Progenitor cell of endocrine pancreas (in vitro differentiated cells): ENCODE results near the gene MNT. TPM values are rescaled to one million over a fixed set of nuclear protein-coding genes. Genes with fewer than 3 reads are reported as not detected.

ENCODE experiments used
- DNase-seq: peaks from one replicate; pipeline ENCODE4 v3.0.0; 2021; ENCODE audit warnings: low spot score; ENCODE audit not compliant: unreplicated experiment
- H3K27ac Mint-ChIP-seq: 2 replicates; pipeline ENCODE4 v1.8.0; 2021; ENCODE audit warnings: mild to moderate bottlenecking, moderate library complexity, mixed read lengths
- H3K27me3 Mint-ChIP-seq: 2 replicates; pipeline ENCODE4 v1.8.0; 2021; ENCODE audit warnings: mixed read lengths
- H3K36me3 Mint-ChIP-seq: 2 replicates; pipeline ENCODE4 v1.8.0; 2022; ENCODE audit warnings: mixed read lengths; ENCODE audit not compliant: insufficient read depth
- H3K4me1 Mint-ChIP-seq: 2 replicates; pipeline ENCODE4 v1.8.0; 2021; ENCODE audit warnings: low read depth, mixed read lengths
- H3K4me3 Mint-ChIP-seq: 2 replicates; pipeline ENCODE4 v1.8.0; 2021; ENCODE audit warnings: low read depth, mild to moderate bottlenecking, moderate library complexity, mixed read lengths
- H3K9me3 Mint-ChIP-seq: 2 replicates; pipeline ENCODE4 v1.8.0; 2021; ENCODE audit warnings: low read depth, mixed read lengths
- total RNA-seq: library from RNA; stranded (reverse); gene quantifications from 2 replicates; pipeline ENCODE4 v1.2.1, GENCODE V29; 2021
- TF ChIP-seq, protein P1 (sequence below): fragments of 200-600 bp; sonication (generic); IDR thresholded peaks from one replicate; pipeline ENCODE4 v1.5.0; 2021; ENCODE audit warnings: antibody characterized with exemption, mild to moderate bottlenecking; ENCODE audit not compliant: unreplicated experiment

MNT gene
- total RNA-seq, 1 donor from 2014 or later, result 32.1 TPM

DNA sequence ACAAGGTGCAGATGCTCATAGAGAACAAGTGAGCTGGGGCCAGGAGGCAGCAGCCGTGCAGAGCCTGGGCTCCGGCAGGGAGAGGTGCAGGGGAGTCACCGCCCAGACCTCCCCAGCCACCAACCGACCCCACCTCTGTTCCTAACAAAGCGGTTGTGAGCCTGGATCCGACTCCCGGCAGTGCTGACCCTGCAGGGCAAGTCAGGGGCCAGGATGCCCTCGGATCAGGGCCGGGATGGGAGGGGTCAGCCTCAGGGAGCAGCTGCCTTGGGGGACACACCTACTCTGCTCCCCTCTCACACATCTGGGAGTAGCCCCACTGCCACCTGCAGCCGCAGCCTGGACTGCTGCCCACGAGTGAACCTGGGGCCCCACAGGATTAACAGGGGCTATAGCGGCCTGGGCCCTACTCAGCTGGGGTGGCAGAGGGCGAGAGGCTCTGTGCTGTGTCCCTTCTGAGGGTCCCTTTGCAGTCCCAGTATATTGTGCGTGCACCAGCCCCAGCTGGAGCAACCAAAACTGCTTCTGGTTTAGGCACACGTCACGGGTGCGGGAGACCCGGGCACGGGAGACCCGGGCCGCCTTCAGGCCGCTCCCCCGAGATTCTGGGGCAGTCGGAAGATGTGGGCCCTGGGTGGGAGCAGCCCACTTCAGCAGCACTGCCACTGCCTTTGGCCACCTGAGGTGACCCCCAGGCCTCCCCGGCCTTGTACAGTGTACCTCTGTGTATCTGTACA lies 21.2 kb downstream of the MNT start:
- Mint-ChIP-seq H3K27ac (no peak overlapping the region), H3K4me1 (peaks cover 6% of the 10 kb centered on the region), H3K4me3 (no peak overlapping the region), H3K9me3 (no peaks in the 10 kb centered on the region), H3K27me3 (no peaks in the 10 kb centered on the region), H3K36me3 (peaks cover 3% of the 10 kb centered on the region)
- TF ChIP-seq, protein P1, sequence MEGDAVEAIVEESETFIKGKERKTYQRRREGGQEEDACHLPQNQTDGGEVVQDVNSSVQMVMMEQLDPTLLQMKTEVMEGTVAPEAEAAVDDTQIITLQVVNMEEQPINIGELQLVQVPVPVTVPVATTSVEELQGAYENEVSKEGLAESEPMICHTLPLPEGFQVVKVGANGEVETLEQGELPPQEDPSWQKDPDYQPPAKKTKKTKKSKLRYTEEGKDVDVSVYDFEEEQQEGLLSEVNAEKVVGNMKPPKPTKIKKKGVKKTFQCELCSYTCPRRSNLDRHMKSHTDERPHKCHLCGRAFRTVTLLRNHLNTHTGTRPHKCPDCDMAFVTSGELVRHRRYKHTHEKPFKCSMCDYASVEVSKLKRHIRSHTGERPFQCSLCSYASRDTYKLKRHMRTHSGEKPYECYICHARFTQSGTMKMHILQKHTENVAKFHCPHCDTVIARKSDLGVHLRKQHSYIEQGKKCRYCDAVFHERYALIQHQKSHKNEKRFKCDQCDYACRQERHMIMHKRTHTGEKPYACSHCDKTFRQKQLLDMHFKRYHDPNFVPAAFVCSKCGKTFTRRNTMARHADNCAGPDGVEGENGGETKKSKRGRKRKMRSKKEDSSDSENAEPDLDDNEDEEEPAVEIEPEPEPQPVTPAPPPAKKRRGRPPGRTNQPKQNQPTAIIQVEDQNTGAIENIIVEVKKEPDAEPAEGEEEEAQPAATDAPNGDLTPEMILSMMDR, result no peak
- no peak for DNase-seq

DNA sequence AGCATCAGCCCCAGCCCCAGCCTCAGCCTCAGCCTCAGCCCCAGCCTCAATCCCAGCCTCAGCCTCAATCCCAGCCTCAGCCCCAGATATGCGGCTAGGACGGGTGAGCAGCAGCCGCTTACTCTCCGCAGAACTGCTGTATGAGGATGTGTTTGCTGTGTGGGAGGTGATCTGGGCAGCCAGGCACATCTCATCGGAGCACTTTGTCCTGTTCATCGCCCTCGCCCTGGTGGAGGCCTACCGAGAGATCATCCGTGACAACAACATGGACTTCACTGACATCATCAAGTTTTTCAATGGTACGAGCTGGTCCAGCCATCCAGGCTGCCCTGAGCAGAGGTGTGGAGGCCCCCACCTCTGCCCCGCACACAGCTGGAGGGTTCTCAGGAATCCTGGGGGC lies 22.0 kb downstream of the MNT start:
- Mint-ChIP-seq H3K36me3 (peaks cover 3% of the 10 kb centered on the region), H3K27me3 (no peaks in the 10 kb centered on the region), H3K4me3 (no peak overlapping the region), H3K9me3 (no peaks in the 10 kb centered on the region), H3K27ac (no peak overlapping the region), H3K4me1 (peaks cover 4% of the 10 kb centered on the region)
- DNase-seq, result no peak
- TF ChIP-seq, protein P1, result no peak

DNA sequence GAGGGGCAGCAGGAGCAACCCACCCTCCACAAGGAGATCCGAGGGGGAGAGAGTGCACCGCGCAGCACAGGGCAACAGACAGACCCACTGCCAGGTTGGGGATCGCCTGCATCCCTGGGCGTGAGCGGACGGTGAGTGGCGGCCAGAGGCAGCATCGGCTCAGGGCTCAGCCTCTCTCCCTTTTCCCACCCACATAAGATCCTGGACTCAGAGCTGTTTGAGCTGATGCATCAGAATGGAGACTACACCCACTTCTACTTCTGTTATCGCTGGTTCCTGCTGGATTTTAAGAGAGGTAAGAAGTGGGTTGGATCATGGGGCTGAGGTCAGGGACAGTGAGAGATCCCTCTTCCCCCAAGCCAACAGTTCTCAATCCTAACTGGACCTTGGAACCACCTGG lies 23.2 kb downstream of the MNT start:
- Mint-ChIP-seq H3K9me3 (no peaks in the 10 kb centered on the region), H3K4me3 (no peak overlapping the region), H3K4me1 (no peaks in the 10 kb centered on the region), H3K27me3 (no peaks in the 10 kb centered on the region), H3K27ac (no peak overlapping the region), H3K36me3 (peaks cover 3% of the 10 kb centered on the region)
- no peak for DNase-seq
- TF ChIP-seq, protein P1, result no peak

DNA sequence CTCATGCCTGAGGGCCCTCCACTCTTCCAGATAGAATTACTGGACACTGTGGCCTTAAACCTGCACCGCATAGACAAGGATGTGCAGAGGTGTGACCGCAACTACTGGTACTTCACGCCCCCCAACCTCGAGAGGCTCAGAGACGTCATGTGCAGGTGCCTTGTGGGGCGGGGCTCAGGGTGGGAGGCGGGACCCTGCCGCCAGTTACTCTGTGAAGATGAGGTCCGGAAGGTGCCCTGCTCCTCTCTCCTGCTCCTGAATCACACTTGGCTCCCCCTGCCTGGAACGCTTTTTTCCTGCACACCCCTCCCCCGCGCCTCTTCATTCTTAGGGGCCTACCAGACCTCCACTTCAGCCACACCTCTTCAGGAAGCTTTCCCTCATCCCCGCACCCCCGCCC lies 24.8 kb downstream of the MNT start:
- H3K27ac Mint-ChIP-seq, result no peak overlapping the region
- DNase-seq, result no peak
- H3K4me3 Mint-ChIP-seq, result no peak overlapping the region
- H3K36me3 Mint-ChIP-seq, result peaks cover 3% of the 10 kb centered on the region
- H3K27me3 Mint-ChIP-seq, result no peaks in the 10 kb centered on the region
- no peaks in the 10 kb centered on the region for H3K9me3 Mint-ChIP-seq
- TF ChIP-seq, protein P1, result no peak
- no peaks in the 10 kb centered on the region for H3K4me1 Mint-ChIP-seq

- DNase-seq, result no peak
- no peaks in the 10 kb centered on the region for H3K4me1 Mint-ChIP-seq
- no peak overlapping the region for H3K27ac Mint-ChIP-seq
- peaks cover 3% of the 10 kb centered on the region for H3K36me3 Mint-ChIP-seq
- H3K27me3 Mint-ChIP-seq, result no peaks in the 10 kb centered on the region
- H3K4me3 Mint-ChIP-seq, result no peak overlapping the region
- TF ChIP-seq, protein P1, result no peak
- no peaks in the 10 kb centered on the region for H3K9me3 Mint-ChIP-seq
These were observed 25.5 kb downstream of the MNT start for GRCh38 chr17:2375406-2375805.
